HT1080 (cell line): Measurements from ENCODE around the gene ADPGK. TPM values are rescaled to one million over a fixed set of nuclear protein-coding genes. Genes with fewer than 3 reads are reported as not detected.
A peak's percentile ranks its signal among the peaks of the same experiment; 100 is the strongest.
"Not testable (repeated sequence)": the region's sequence is repeated elsewhere in the genome, so short reads cannot be mapped to it uniquely, and the experiment has no call there.

ENCODE experiments used
- DNase-seq: peaks from one replicate; pipeline ENCODE4 v3.0.0-alpha.2; 2015; ENCODE audit warnings: low read depth
- total RNA-seq: library from RNA; depleted of rRNA; stranded (reverse); fragments of >200 nt; shearing (Covaris generic); gene quantifications from 2 replicates; pipeline ENCODE4 v1.2.3, GENCODE V29; 2014

The ADPGK gene
- total RNA-seq, 1 experiment from 2014 or later = 69.5 TPM

- DNase-seq = peak; percentile 3
These were observed 31.7 kb downstream of the ADPGK start for GRCh38 chr15:72751751-72752455.

GRCh38 chr15:72749700-72750099, 33.9 kb downstream of the ADPGK start:
- DNase-seq = no peak

- peak; percentile 26 for DNase-seq
These were observed 43.3 kb downstream of the ADPGK start for GRCh38 chr15:72740219-72740618.

GRCh38 chr15:72737723-72738122, 45.8 kb downstream of the ADPGK start:
- no peak for DNase-seq

- DNase-seq = no peak
These were observed 46.5 kb downstream of the ADPGK start for GRCh38 chr15:72737061-72737460.

GRCh38 chr15:72735111-72735510, 48.4 kb downstream of the ADPGK start:
- DNase-seq = no peak

- DNase-seq = no peak
These were observed 49.4 kb downstream of the ADPGK start for GRCh38 chr15:72733941-72734738.

GRCh38 chr15:72732516-72732915, 51.0 kb downstream of the ADPGK start:
- no peak for DNase-seq

GRCh38 chr15:72732086-72732485, 51.5 kb downstream of the ADPGK start:
- DNase-seq = no peak

- no peak for DNase-seq
These were observed 54.7 kb downstream of the ADPGK start for GRCh38 chr15:72728821-72729220.

GRCh38 chr15:72728249-72728648, 55.3 kb downstream of the ADPGK start:
- peak; percentile 62 for DNase-seq

GRCh38 chr15:72727154-72727553, 56.4 kb downstream of the ADPGK start:
- no peak for DNase-seq

- not testable (repeated sequence) for DNase-seq
These were observed 57.7 kb downstream of the ADPGK start for GRCh38 chr15:72725851-72726250.

- DNase-seq = no peak
These were observed 58.1 kb downstream of the ADPGK start for GRCh38 chr15:72725446-72725845.

- DNase-seq = peak; percentile 3
These were observed 59.5 kb downstream of the ADPGK start for GRCh38 chr15:72724028-72724427.

GRCh38 chr15:72722071-72722696, 61.4 kb downstream of the ADPGK start:
- DNase-seq = peak; percentile 61

- not testable (repeated sequence) for DNase-seq
These were observed 74.8 kb downstream of the ADPGK start for GRCh38 chr15:72708551-72709303.

GRCh38 chr15:72706266-72706665, 77.3 kb downstream of the ADPGK start:
- DNase-seq = peak; percentile 84
